ENCODE results near the gene U2AF2.

Gene U2AF2

DNA sequence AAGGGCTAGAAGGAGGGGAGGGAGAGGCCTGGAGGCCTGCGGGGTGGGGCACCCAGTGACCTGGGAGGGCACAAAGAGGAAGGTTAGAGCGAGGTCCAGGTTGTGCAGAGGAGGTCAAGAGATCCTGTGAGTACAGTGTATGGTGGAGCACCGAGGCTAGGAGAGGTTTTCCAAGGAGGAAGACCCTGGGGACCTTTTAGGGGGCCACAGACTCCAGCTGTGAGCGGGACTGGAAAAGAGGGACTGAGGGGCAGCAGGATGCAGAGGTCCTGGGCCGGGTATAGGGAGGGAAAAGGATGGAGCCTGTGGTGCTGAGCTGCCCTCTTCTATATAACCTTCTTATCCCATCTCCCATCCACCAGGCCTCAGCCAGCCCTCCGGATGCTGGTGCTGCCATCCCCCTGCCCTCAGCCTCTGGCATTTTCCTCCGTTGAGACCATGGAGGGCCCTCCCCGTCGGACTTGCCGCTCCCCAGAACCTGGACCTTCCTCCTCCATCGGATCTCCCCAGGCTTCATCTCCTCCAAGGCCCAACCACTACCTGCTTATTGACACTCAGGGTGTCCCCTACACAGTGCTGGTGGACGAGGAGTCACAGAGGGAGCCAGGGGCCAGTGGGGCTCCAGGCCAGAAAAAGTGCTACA, 10.5 kb upstream of the U2AF2 start:
- no peak for DNase-seq

DNA sequence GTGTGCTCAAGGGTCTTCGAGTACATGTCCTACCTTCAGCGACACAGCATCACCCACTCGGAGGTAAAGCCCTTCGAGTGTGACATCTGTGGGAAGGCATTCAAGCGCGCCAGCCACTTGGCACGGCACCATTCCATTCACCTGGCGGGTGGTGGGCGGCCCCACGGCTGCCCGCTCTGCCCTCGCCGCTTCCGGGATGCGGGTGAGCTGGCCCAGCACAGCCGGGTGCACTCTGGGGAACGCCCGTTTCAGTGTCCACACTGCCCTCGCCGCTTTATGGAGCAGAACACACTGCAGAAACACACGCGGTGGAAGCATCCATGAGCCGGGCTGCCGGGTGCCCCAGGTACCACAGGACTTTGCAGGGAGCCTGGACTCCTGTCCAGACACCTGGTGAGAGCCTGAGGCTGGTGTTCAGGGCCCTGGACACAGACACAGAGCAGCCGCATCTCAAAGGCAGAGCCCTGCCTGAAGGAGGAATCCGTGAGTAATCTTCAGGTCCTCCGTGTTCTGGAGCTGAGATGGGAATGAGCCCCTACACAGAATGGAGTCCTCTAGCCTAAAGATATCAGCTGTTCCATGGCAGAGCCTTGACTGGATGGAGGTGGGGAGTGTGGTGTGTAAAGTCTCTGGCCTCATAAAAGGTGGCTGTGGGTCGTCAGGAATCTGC, 9.9 kb upstream of the U2AF2 start:
- DNase-seq: no peak

DNA sequence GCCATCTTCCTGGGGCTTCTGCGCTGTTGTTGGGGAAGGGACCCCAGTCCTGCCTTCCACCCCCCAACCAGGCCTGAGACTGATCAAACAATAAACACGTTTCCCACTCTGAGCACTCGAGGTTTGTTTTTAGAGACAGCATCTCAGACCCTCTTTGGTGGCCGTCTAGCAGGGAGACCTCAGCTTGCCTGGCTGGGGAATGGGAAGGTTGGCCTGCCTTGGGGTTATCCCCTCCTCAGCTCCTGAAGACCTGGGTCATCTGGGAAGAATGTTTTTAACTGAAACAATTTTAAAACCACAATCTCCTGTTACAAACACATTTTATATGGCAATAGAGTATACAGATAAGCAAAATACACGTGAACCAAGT, 9.3 kb upstream of the U2AF2 start:
- no peak for DNase-seq

DNA sequence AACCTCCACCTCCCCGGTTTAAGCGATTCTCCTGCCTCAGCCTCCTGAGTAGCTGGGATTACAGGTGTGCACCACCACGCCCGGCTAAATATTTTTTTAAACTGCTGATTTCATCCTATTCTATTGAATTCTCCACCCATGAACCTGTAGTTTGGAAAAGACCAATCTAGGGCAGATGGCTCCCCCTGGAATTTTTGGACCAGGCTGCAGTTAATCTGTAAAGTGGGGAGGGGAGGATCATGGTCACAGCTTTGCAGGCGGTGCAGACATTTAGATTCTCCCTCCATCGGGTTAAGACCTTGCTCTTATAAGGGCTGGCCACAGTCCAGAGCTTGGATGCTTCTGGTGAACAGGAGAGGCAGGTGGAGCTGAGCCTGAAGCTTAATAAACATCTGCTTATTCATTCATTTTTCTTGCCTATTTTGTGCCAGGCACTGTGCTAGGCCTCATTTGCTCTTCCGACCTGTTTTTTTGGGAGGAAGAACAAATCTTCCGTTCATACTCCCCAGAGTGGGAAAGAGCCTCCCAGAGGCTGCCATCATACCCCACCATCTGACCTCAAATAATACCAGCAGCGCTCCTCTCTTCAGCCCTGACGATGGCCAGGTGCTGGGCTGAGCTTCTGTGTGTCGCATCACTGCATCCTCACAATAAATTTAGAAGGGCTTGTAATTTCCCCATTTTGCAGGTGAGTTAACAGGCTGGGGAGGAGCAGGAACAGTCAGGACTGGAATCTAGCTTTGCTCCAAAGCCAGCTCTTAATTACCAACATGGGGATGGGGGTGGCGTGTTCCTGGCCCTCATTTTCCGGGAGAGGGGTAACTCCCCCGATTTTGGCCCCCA, 7.7 kb upstream of the U2AF2 start:
- DNase-seq: no peak

DNA sequence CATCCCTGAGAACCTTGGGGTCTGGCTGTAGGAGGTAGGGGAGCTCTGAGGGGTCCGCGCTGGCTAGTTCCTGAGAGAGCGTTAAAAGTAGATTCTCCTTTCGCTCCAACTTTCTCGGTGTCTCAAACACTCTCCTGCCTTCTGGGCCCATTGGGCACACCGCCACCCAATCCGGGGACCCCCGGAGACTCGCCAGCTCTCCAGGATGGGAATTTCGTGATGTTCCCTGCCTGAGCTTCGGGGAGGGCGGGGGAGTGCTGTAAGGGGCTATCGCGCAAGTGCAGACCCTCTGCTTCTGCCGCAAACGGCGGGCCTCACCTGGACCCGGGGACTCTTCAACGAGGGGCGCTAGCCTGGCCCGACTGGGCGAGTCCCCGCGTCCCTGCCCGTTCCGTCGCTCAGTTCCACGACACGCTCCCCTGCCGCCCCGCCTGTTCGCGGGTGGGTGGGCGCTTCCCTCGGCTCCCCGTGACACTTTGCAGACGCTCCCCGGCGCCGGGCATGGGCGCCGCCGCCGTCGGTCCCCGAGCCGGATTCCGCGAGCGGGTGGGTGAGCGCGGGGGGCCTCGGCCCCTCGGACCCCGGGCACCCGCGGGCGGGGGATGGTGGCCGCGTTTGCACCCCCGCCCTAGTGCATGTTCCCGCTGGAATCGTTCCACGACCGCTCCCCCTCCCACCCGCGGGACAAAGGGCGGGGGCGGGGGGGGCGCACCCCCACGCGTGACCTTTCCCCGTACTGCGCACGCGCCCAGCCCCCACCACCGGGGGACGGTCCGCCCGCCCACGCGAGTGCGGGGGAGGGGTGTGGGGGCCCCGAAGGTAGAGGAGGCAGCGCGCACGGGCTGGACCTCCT, 6.9 kb upstream of the U2AF2 start, which contains the start of gene CCDC106:
TSS of gene CCDC106 (plus strand) at position 481 of the 853 bp plus-strand sequence. CDS start 835 bp downstream, outside the sequence.
- DNase-seq: peak; percentile 57

GRCh38 chr19:55648585-55649267, 6.1 kb upstream of the U2AF2 start:
- no peak for DNase-seq

DNA sequence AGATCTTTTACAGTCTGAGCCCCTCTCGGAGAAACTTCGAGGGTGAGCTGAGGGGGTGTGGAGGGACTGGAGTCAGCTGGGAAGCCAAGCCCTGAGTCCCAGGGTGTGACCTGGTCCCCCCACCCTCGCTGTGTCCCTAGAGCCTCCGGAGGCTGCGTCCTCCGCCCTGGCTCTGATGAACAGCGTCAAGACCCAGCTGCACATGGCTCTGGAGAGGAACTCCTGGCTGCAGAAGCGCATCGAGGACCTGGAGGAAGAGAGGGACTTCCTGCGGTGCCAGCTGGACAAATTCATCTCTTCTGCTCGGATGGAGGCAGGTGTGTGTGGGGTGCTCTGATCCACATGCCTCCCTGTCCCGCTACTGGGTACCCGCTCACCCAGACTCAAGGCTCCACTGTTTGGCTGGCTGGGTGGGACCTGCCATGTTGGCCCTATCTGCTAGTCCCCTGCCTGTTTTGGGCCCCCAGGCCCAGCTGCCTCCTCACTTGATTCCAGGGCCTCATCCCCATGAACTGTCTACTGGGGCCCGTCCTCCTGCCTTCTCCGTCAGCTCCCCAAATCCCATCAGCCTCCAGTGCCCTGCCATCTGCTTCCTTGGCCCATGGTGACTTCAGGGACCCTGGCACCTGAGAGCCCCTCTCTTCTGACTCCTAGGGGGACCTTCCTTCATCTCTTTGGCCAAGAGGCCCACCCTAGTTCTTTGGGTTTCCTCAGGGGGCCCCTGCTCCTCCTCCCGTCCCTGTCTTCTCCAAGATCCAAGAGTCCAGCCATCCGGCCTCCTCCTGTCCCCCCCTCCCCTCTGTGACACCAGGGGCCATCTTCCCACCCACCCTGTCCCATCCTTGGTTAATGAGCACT, 5.3 kb upstream of the U2AF2 start:
- no peak for DNase-seq

GRCh38 chr19:55650126-55650557, 4.7 kb upstream of the U2AF2 start:
- no peak for DNase-seq

DNA sequence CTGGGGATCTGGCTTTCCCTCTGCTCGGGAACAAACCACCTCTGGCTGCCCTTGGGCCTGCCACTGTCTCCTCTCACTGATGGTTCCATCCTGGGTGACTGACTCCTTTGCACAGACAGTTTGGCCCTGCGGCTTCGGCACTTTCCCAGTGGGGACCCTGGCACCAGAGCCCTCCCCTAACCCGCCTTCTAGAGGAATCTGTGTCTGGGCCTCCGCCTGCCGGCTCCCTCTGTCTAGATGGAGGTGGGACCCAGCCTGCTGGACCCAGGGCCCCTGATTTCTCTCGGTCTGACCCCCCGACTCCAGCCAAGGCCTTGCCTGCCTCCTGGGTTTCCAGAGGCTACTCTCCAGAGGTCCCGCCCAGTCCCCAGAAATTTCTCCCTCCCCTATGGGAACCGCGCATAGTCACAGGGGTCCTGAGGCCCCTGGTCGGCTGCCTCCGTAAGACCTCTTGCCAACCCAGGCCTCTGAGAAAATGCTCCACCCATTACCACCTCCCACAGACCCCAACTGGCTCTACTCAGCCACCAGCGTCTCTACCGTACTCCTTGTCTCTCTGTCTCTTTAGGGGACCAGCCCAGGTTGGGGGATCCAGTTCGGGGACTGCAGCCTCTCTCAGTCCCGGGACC, 4.1 kb upstream of the U2AF2 start:
- DNase-seq: no peak

DNA sequence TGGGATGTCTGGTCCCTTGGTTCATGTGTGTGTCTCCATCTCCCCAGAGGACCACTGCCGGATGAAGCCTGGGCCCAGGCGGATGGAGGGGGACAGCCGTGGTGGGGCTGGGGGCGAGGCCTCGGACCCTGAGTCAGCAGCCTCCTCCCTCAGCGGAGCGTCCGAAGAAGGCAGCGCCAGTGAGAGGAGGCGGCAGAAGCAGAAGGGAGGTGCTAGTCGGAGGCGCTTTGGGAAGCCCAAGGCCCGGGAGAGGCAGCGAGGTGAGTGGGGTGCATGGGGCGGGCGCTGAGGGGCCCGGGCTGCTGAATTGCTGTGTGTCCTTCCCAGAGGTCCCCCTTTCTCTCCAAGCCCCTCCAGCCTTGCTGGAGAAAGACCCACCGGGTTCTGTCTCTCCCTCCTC, 3.6 kb upstream of the U2AF2 start:
- no peak for DNase-seq

DNA sequence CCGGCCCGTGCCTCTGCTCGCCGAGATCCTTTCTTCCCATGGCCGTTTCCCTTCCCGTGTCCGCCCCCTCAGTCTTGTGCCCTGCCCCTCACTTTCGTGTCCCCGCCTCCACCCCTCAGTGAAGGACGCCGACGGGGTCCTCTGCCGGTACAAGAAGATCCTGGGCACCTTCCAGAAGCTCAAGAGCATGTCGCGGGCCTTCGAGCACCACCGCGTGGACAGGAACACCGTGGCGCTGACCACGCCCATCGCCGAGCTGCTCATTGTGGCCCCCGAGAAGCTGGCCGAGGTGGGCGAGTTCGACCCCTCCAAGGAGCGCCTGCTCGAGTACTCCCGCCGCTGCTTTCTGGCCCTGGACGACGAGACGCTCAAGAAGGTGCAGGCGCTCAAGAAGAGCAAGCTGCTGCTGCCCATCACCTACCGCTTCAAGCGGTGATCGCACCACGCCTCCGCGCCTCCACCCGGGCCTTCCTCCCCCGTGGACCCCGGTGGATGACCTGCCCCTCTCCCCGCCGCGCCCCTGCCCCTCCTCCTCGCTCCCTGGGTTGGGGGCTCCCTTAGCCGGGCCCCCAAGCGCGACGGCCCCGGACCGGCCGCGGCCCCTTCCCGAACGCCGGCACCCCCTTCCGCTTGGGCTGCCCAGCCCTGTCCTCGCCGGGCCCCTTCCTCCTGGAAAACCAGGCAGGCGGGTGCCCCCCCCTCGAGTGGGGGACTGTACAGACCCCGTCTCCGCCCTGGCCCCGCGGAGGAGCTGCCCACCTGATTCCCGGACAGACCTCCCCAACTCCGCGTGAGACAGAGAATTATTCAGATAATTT, 2.3 kb upstream of the U2AF2 start:
- DNase-seq: no peak

DNA sequence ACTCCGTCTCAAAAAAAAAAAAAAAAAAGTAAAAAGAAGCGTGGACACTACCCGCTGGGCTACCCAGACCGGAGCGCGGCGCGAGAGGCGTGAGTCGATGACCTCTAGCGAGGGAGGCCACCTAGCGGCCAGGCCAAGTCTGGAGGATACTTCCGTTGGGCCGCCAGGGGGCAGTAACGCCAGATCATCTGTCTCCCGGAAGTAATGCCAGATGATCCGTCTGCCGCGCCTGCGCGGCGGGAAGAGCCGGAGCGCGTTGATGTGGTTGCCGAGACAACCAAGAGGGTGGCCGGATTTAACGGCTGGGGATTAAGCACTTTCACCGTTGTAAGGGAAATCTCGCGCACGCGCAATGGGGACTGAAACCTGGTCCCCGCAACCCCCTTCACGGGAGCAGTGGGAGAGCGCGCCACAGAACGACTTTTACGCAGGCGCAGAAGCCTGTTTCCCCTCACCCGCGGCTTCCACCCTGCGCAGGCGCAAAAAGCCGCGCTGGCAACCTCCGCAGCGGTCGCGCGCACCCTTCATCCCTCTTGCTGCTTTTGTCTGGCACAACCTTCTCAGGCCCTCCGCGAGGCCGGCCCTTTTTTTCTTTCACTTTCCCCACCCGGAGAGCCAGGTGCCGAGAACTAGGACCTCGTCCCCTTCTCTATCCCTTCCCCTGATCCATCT, 1.0 kb upstream of the U2AF2 start:
- peak; percentile 98 for DNase-seq

DNA sequence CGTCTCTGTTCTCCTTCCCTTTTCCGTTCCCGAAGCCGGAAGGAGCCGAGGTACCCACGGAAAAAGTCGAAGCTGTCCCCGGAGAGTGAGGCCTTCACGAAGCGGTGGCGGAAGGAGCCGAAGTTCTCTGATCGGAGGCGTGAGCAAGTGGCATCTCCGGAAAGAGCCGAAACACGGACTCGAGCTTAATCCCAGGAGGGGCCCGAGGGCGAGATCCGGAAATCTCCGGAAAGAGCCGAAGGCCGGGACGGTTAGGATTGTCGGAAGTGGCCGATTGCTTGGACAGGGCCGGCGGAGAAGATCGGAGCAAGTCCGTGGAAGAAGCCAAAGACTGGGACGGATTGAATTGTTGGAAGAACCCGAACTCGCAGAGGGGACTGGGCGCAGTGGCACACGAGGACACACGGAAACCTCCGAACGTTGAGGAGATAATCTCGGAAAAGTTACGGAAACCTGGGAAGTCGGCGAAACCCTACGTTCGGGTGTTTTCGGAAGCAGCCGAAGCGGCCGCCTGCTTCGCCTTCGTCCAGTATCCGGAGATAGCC, 440 bp upstream of the U2AF2 start:
- peak; percentile 100 for DNase-seq

- no peak for DNase-seq
These were observed 809 bp downstream of the U2AF2 start for GRCh38 chr19:55655648-55656040.

DNA sequence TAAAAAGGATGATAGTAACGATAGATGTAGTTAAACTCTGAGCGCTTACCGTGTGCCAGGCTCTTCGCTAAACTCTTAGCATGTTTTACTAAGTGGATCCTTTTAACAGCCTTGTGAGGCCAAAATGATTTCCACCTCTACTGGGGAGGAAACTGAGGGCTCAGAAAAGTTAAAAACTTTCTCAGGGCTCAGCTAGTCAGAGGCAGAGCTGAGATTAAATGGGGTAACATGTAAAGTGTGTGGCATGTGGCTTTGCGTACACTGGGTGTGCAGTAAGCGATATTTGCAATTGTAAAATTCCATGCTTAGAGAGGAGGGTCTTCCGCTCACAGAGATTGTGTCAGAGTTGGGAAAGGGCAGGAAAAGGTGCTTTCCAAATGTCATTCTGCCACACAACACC, 1.7 kb downstream of the U2AF2 start:
- DNase-seq: no peak

DNA sequence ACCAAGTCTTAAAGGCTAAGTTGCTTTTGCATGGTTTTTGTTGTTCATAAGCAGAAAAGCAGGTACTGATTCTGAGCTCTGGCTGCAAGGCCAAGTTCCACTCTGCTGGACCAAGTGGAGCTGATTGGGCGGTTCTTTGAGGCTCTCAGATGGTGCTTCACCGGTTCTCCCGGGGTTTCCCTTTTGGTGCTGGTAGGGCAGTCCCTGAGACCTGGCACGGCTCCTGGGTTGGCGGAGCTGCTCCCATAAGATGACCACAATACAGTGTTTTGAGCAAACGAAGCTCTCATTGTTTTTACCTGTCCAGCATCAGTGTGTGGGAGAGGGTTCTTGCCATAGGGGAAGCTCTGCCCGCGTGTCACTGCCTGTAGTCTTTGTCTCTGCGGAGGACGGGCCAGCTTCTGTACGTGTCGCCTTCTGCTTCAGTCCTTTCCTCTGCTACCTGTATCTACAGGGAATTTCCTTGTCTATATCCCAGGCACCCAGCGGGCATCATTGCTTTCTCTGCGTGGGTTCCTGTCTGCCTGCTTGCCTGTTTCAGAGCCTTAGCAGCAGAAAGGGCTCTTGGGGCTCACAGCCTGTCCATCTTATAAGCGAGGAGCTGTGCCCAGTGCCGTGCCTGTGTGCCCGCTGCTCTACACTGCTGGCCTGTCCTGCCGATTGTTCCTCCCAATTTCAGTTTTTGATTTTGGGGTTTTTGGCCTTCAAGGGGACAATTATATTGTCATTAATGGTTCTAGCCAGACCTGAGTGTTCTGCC, 2.3 kb downstream of the U2AF2 start:
- no peak for DNase-seq

DNA sequence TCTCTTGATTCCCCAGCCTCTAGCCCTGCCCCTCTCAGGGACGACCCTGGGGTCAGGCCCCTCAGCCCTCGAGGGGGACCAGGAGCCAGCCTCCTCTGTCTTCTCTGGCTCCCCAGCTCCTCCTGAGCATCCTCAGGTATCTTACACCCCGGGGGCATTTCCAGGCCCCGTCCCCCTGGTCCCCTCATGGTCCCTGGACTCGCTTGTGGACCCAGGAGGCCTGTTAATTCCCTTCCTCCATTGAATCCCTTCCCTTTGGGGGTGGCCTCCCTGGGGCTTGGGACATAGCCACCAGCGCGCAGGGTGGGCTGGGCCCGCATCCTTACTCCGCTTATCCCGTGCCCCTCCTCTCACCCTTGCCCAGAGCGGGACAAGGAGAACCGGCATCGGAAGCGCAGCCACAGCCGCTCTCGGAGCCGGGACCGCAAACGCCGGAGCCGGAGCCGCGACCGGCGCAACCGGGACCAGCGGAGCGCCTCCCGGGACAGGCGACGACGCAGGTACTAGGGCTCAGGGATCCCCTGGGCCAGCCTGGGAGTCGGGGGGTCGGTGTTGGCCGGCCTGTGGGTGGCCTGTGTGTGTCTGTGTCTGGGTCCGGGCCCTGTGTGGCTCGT, 4.1 kb downstream of the U2AF2 start:
- DNase-seq: no peak

GRCh38 chr19:55659822-55660221, 5.0 kb downstream of the U2AF2 start:
- no peak for DNase-seq

All from activated naive CD4-positive, alpha-beta T cell treated with anti-CD3 and anti-CD28 coated beads, Interleukin-2, amount 50 U/mL, for 16 hours (primary cell).